H1 (cell line): ENCODE results near the gene ALPK3. TPM values are rescaled to one million over a fixed set of nuclear protein-coding genes. Genes with fewer than 3 reads are reported as not detected.

ENCODE experiments used
- ATF3 ChIP-seq: IDR thresholded peaks from 2 replicates; pipeline ENCODE4 v1.6.1; 2011; ENCODE audit warnings: low read depth, mild to moderate bottlenecking, low read length; ENCODE audit not compliant: insufficient read depth
- polyA plus RNA-seq, 7 experiments: library from polyadenylated mRNA; depleted of rRNA in 3 of 7; stranded (reverse) in 5 of 7; unstranded in 2 of 7; fragments of >200 nt in 5 of 7; fragments of 200-250 nt in 2 of 7; gene quantifications; 1 replicate in 5 of 7; 2 replicates in 1 of 7; 4 replicates in 1 of 7; pipeline versions ENCODE4 v1.2.1 to v1.2.3, GENCODE V29; 2011 to 2013; ENCODE audit warnings: missing spikeins in 2 of 7, mixed read lengths in 2 of 7
- total RNA-seq: library from RNA; stranded (reverse); fragmentation: NEBNext Ultra II Directional; extraction: Animal tissue kit (Norgen Biotek cat#: 25700); gene quantifications from 2 replicates; pipeline ENCODE4 v1.2.1, GENCODE V29; 2021

ALPK3 gene
- total and polyA plus RNA-seq, 2 of the 8 experiments (the other 6 are each of a cell fraction or from before 2014, with no cell fraction given): 4.4 to 19.2 TPM

GRCh38 chr15:84891339-84891738 lies 74.2 kb downstream of the ALPK3 start (continued):
- TF ChIP-seq ATF3: no peak
